ENCODE data around the gene JUNB. TPM values are rescaled to one million over a fixed set of nuclear protein-coding genes. Genes with fewer than 3 reads are reported as not detected.

The JUNB gene
- total and polyA plus RNA-seq, 12 donors: 4.2 to 594 (median 247) TPM

GRCh38 chr19:12763100-12763499 lies 28.2 kb upstream of the JUNB start:
- no peaks in the 10 kb centered on the region for H3K27me3 ChIP-seq
- WGBS, 4 donors: 89 to 98% (median 97%) methylated on average over 3 to 11 of the region's 11 CpGs
- intact Hi-C loops (cut with DNase I): loop anchor here in 1 of 2 donors (5.0 to 10.0 kb wide), 2 partner anchors 34 to 82 kb away; no protein-coding TSS in a partner anchor
- TF ChIP-seq POLR2A (IDR thresholded peaks at IDR 0.05): no peak
- no peak for TF ChIP-seq CTCF (IDR thresholded peaks at IDR 0.05)
- no peak overlapping the region for H3K27ac ChIP-seq
- no peaks in the 10 kb centered on the region for H3K4me1 ChIP-seq (replicated peaks in 1 of 2)
- peaks cover 0 to 12% of the 10 kb centered on the region in 2 donors for H3K36me3 ChIP-seq (replicated peaks in 1 of 2)
- H3K4me3 ChIP-seq: no peak overlapping the region
- no peaks in the 10 kb centered on the region for H3K9me3 ChIP-seq (replicated peaks in 1 of 3)
- DNase-seq: no peak

- Histone ChIP-seq H3K9me3 (replicated peaks in 1 of 3) (no peaks in the 10 kb centered on the region), H3K27ac (no peak overlapping the region), H3K27me3 (no peaks in the 10 kb centered on the region), H3K4me1 (replicated peaks in 1 of 2) (no peaks in the 10 kb centered on the region), H3K36me3 (replicated peaks in 1 of 2) (peaks cover 0 to 12% of the 10 kb centered on the region in 2 donors), H3K4me3 (no peak overlapping the region)
- intact Hi-C loops (cut with DNase I): loop anchor here (5.0 to 10.0 kb wide), 4 partner anchors 33 to 80 kb away; partner anchors contain the start of genes PRDX2 (in 1 of the 2) and THSD8 (in 1 of the 2)
- DNase-seq: no peak
- TF ChIP-seq POLR2A (IDR thresholded peaks at IDR 0.05): no peak
- no peak for TF ChIP-seq CTCF (IDR thresholded peaks at IDR 0.05)
- 92 to 99% (median 97%) methylated on average over 10 to 16 of the region's 16 CpGs for WGBS, 4 donors
These were observed 26.6 kb upstream of the JUNB start for GRCh38 chr19:12764698-12765097.

DNA sequence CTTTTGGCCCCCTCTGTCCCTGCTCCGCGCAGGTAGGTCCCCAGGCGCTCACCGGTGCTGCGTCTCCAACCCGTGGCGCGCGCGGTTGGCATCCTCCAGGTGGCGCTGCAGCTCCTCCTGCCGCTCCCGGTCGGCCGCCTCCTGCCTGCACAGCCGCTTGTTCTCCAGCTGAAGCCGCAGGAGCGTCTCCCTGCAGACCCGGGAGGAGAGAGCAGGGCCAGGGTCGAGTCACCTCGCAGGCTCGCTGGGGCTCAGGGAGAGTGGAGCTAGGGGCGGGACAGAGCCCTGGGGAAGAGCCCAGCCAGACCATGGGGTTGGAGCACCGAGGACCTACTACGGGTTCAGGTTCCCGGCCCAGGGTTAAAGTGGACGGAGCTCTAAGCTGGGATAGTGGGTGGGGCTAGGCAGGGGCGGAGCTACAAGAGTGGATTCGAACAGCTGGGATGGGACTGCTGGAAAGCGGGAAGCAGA lies 25.2 kb upstream of the JUNB start:
- no peaks in the 10 kb centered on the region for H3K27me3 ChIP-seq
- no peaks in the 10 kb centered on the region for H3K9me3 ChIP-seq (replicated peaks in 1 of 3)
- DNase-seq: peak; percentile 75 to 92 (median 86)
- H3K4me1 ChIP-seq (replicated peaks in 1 of 2): no peaks in the 10 kb centered on the region
- H3K36me3 ChIP-seq (replicated peaks in 1 of 2): peaks cover 0 to 12% of the 10 kb centered on the region in 2 donors
- peak overlapping the region in 2 of 5 donors; percentile 54 to 72 for H3K27ac ChIP-seq
- WGBS, 4 donors: 2 to 61% (median 27%) methylated on average over 9 to 30 of the region's 30 CpGs
- H3K4me3 ChIP-seq: peak overlapping the region in 1 of 4 donors; percentile 60
- TF ChIP-seq POLR2A (IDR thresholded peaks at IDR 0.05) (peak in 1 of 2 donors; percentile 47), CTCF (IDR thresholded peaks at IDR 0.05) (peak; percentile 60 to 95 (median 82))
- intact Hi-C loops (cut with DNase I): loop anchor here (5.0 to 10.0 kb wide), 3 partner anchors 36 to 79 kb away; partner anchors contain the start of genes PRDX2 (in 1 of the 2) and THSD8 (in 1 of the 2)

- H3K27me3 ChIP-seq: no peaks in the 10 kb centered on the region
- no peak overlapping the region for H3K27ac ChIP-seq
- TF ChIP-seq POLR2A (IDR thresholded peaks at IDR 0.05) (no peak), CTCF (IDR thresholded peaks at IDR 0.05) (no peak)
- no peak overlapping the region for H3K4me3 ChIP-seq
- H3K36me3 ChIP-seq (replicated peaks in 1 of 2): peaks cover 0 to 12% of the 10 kb centered on the region in 2 donors
- intact Hi-C loops (cut with DNase I): loop anchor here (5.0 to 10.0 kb wide), 3 partner anchors 35 to 78 kb away; partner anchors contain the start of genes PRDX2 (in 1 of the 2) and THSD8 (in 1 of the 2)
- WGBS, 4 donors: 90 to 100% (median 92%) methylated on average over 2 to 11 of the region's 11 CpGs
- H3K9me3 ChIP-seq (replicated peaks in 1 of 3): no peaks in the 10 kb centered on the region
- DNase-seq: no peak
- no peaks in the 10 kb centered on the region for H3K4me1 ChIP-seq (replicated peaks in 1 of 2)
These were observed 24.1 kb upstream of the JUNB start for GRCh38 chr19:12767150-12767549.
